GM18511 (cell line): Measurements from ENCODE around the gene KRTAP9-1.
"Not testable (repeated sequence)": the region's sequence is repeated elsewhere in the genome, so short reads cannot be mapped to it uniquely, and the experiment has no call there.

Experiments used
- ATAC-seq: cut with Tn5 transposase; IDR thresholded peaks from one replicate; pipeline ENCODE4 v1.9.1; 2021; ENCODE audit warnings: mild to moderate bottlenecking, moderate library complexity; ENCODE audit not compliant: unreplicated experiment

The KRTAP9-1 gene, protein sequence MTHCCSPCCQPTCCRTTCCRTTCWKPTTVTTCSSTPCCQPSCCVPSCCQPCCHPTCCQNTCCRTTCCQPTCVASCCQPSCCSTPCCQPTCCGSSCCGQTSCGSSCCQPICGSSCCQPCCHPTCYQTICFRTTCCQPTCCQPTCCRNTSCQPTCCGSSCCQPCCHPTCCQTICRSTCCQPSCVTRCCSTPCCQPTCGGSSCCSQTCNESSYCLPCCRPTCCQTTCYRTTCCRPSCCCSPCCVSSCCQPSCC

DNA sequence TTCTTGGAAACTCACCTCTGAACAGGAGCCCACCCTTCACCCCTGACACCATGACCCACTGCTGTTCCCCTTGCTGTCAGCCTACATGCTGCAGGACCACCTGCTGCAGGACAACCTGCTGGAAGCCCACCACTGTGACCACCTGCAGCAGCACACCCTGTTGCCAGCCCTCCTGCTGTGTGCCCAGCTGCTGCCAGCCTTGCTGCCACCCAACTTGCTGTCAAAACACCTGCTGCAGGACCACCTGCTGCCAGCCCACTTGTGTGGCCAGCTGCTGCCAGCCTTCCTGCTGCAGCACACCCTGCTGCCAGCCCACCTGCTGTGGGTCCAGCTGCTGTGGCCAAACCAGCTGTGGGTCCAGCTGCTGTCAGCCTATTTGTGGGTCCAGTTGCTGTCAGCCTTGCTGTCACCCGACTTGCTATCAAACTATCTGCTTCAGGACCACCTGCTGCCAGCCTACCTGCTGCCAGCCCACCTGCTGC is at the start of gene KRTAP9-1:
KRTAP9-1 (plus strand) TSS at position 51 of the 482 bp plus-strand sequence; CDS start at position 51, 0 bp downstream.
- ATAC-seq: not testable (repeated sequence)

DNA sequence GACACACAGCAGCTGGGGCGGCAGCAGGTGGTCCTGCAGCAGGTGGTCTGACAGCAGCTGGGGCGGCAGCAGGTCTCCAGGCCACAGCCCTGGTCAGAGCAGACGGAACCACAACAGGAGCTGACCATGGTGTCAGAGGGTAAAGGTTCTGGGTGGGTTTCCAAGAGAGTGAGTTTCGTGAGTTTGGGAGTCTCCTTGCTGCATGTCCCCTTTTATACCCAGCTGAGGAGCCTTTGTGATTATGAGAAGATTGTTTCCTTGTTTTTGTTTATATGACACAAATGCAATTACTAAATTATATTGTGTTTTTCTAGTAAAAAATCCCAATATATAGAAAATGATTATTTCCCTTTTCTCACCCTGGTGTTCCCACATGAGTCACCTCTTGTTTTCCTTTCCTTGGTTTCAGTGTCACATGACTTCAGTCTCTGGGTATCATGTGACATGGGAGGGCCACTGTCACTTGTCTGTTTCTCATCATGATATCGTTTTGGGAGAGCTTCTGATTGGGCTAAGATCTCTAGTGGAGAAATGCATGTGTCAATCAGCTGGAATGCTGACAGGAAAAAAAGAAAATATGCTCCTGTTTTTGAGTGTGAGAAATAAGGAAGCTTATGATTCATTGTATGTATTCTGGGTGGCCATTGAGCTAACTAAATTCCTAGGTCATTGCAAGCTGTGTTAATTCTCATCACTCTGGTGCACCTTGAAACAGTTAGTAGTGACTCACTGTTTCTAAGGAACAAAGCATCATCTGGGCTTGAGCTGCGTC is 49.1 kb upstream of the KRTAP9-1 start, which contains the start of gene KRTAP4-6:
KRTAP4-6 (minus strand) TSS at position 185 of the 772 bp plus-strand sequence; CDS start at position 128, 57 bp downstream.
- ATAC-seq: no peak

DNA sequence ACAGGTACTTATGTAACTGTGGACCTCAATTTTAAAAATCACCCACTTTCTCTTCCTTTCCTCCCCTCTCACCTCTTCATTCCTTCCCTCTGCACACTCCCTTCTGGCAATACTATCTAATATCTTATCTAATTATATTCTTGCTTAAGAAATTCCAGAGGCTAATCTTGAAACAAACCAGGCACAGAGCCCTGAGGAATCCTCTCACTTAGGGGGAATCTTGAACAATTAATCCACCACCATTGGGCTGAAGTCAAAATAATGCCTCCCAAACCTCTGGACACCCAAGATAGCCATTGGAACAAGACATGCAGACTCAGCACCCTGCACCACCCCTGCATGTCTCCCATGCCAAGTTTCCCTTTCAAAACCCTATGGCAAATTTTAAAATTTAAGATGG is 48.3 kb upstream of the KRTAP9-1 start:
- no peak for ATAC-seq

DNA sequence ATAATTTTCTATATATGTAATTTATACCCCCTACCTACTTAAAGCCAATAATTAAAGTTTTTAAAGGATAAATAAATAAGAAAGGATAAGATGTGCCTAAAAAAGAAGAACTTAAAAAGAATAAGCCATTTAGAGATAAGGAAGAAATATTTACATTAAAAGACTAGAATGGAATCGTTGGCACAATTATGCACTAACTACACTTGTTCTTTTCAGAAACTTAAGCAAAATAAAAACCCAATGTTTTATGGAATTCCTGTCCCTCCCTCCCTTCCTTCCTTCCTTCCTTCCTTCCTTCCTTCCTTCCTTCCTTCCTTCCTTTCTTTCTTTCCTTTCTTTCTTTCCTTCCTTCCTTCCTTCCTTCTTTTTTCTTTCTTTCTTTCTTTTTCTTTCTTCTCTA is 44.8 kb upstream of the KRTAP9-1 start:
- ATAC-seq: no peak

DNA sequence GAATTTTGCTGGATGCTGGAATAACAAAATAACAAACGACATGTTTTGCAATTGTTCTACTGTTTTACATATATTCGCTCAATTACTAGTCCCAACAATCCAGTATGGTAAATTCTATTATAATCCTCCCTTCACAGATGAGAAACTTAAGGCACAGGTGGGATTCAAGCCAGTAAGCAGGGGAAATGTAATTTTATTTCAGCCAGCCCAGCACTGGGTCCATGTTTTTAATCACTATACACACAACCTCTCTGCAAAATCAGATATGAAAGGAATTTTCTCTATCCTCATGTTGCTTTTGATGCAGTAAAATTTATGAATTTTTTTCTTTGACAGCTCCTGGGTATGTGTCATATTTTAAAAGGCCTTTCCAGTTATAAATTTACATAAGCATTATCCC is 44.4 kb upstream of the KRTAP9-1 start:
- ATAC-seq: no peak

DNA sequence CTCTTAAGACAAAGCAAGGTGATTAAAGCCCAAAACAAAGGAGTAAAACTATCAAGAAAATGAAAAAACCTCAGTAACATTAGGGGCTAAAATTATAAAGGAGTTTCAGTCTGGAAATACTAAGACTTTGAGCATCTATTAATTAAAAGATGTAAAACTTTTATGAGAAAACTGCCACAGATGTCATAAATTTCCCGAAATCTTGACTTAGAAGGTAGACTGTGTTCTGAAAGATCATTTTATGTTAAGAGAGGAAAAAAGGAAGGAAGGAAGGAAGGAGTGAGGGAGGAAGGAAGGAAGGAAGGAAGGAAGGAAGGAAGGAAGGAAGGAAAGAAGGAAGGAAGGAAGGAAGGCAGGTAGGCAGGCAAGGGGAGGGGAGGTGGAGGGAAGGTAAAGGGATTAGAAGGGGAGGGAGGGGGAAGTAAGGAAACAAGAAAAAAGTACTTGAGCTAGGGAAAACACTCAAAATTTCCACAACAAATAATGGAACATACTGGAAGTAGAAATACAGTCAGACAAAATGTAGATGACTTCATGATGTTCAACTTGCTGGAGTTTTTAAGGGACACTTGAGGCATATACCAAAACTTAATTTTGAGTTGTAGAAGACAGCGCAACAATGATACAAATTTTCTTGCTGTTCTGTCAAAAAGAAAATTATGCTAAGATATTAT is 42.0 kb upstream of the KRTAP9-1 start:
- no peak for ATAC-seq

DNA sequence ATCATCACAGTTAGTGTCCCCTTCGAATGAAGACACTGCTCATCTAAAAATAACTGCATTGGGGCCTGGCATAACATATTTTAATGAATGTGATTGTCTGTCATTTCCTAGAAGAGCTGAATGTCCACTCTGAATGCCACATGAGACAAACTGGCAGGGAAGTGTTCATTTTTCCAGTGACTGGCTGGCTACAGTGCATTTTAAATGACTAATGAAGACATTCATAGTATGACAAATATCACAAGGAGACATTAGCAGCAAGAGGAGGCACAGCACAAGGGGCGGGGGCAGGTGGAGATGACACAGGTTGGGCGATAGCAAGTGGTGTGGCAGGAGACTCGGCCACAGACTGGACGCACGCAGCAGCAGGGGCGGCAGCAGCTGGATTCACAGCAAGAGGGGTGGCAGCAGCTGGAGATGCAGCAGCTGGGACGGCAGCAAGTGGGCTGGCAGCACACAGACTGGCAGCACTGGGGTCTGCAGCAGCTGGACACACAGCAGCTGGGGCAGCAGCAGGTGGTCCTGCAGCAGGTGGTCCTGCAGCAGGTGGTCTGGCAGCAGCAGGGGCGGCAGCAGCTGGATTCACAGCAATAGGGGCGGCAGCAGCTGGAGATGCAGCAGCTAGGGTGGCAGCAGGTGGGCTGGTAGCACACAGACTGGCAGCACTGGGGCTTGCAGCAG is 40.6 kb upstream of the KRTAP9-1 start:
- ATAC-seq: not testable (repeated sequence)

DNA sequence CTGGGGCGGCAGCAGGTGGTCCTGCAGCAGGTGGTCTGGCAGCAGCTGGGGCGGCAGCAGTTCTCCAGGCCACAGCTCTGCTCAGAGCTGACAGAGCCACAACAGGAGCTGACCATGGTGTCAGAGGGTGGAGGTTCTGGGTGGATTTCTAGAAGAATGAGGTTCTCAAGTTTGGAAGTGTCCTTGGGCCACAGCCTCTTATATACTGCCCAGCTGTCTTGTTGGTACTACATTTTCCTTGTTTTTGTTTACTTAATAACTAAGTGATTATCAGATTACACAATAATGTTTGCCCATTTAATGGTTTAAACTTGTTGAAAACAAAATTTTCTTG is 40.1 kb upstream of the KRTAP9-1 start, which contains the start of gene KRTAP4-5:
KRTAP4-5 (minus strand) TSS at position 174 of the 334 bp plus-strand sequence; CDS start at position 116, 58 bp downstream.
- ATAC-seq: no peak

DNA sequence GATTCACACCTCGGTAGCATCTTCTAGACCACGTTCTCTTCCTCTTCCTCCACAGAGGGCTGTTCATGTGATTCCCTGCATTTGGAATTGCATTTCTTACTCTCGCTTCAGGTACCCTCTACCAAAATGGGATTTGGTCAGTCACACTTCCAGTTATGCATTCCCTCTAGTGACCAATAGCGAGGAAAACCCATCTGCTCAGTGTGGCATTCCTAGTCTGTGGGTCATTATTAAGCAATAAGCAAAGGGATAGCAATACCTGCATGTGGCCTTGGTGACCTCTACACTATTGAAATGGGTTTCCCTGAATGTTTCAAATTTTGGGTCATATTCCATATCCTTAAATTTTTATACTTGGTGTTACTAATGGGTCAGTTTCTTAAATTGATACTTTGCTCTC is 39.7 kb upstream of the KRTAP9-1 start:
- no peak for ATAC-seq

DNA sequence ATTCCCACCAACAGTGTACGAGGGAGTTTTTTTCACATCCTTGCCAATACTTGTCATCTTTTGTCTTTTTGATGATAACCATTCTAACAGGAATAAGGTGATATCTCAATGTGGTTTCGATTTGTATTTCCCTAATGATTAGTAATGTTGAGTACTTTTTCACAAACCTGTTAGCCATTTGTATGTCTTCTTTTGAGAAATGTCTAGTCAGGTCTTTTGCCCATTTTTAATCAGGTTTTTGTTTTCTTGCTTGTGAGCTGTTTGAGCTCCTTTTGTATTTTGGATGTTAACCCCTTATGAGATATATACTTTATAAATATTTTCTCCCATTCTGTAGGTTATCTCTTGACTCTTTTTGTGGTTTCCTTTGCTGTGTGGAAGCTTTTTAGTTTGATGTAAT is 38.2 kb upstream of the KRTAP9-1 start:
- no peak for ATAC-seq

DNA sequence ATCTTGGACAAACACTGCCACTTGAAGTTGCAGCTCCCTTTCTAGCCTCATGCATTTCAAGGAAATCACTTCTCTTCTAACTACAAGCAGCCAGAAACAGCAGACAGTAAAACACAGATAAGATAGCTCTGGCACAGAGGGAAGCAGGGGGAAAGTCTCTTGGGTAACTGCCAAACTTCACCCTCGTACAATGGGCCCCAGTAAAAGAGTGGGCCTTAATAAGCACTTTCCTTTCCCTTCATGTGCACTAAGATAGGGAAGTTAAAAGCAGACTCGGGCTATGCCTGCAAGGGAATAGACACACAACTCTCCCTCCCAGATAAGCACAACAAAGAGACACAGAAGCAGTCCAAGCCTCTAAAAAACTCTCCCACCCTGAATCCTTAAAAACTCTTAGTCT is 35.8 kb upstream of the KRTAP9-1 start:
- ATAC-seq: no peak

DNA sequence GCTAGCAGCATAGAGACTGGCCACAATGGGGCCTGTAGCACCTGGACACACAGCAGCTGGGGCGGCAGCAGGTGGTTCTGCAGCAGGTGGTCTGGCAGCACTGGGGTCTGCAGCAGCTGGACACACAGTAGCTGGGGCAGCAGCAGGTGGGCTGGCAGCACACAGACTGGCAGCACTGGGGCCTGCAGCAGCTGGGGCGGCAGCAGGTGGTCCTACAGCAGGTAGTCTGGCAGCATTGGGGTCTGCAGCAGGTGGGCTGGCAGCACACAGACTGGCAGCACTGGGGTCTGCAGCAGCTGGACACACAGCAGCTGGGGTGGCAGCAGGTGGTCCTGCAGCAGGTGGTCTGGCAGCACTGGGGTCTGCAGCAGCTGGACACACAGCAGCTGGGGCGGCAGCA is 29.5 kb upstream of the KRTAP9-1 start:
- not testable (repeated sequence) for ATAC-seq

DNA sequence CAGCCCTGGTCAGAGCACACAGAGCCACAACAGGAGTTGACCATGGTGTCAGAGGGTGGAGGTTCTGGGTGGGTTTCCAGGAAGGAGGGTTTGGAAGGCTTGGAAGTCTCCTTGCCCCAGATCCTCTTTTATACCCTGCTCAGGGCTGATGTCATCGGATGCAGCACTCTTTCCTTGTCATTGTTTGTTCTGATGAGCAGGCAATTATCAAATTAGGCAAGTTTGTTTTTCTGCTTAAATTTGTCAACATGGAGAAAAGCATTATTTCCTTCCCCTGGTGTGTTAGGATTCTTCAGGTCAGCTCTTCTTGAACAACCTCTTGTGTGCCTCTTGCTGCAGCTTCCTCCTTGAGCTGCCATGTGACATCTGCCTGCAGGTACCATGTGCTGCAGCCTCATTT is 29.0 kb upstream of the KRTAP9-1 start, which contains the start of gene KRTAP4-4:
KRTAP4-4 (minus strand) TSS at position 101 of the 400 bp plus-strand sequence; CDS start at position 44, 57 bp downstream.
- no peak for ATAC-seq

DNA sequence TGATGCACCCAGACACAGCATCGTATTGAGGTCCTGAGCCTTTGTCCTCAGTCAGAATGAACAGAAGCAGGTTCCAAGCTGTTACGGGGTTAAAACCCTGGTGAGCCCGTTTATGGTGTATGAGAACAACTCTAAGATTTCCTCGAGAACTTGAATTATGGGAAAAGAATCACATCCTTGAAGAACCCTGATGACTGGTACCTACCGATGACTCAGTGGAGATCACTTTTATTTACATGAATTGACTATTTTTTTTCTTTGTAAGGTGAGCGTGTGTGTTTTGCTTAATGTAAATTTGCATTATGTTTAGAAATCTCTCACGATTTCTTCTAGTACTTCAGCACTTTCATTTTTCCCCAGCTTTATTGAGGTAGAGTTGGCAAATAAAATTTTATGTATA is 25.9 kb upstream of the KRTAP9-1 start:
- no peak for ATAC-seq

DNA sequence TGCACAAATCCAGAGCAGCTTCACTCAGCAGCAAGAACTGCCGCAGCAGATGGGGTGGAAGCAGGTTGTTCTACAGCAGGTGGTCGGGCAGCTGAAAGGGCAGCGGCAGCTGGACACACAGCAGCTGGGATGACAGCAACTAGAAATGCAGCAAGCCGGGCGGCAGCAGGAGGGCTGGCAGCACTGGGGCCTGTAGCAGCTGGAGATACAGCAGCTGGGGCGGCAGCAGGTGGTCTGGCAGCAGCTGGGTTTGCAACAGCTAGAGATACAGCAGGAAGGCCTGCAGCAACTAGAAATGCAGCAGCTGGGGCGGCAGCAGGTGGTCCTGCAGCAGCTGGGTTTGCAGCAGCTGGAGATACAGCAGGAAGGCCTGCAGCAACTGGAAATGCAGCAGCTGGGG is 22.1 kb upstream of the KRTAP9-1 start:
- ATAC-seq: no peak

DNA sequence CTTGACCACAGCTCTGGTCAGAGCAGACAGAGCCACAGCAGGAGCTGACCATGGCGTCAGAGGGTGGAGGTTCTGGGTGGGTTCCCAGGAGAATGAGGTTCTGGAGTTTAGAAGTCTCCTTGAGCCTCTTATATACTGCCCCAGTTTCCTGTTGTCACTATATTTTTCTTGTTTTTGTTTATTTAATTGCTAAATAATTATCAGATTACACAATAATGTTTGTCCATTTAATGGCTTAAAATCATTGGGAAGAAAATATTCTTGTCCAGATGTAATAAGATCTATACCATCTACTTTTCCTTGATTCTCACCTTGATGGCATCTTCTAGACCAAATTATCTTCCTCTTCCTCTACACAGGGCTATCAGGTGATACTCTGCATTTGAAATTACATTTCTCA is 21.6 kb upstream of the KRTAP9-1 start, which contains the start of gene KRTAP4-3:
KRTAP4-3 (minus strand) TSS at position 101 of the 400 bp plus-strand sequence; CDS start at position 52, 49 bp downstream.
- ATAC-seq: no peak

DNA sequence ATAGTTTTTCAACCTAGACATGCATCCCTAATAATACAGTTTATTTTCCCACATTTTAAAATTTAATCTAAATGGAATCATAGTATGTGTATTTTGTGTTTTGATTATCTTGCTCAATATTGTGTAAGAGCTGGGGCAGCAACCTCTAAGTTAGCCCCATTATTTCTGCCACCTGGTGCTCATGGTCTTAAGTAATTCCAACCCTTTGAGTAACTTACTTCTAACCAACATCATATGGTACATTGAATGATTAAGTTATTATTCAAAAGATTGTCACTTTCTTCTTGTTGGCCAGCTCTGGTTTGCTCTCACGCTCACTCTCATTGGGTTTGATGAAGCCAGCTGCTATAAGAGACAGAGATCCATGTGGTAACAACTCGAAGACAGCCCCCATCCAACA is 17.8 kb upstream of the KRTAP9-1 start:
- ATAC-seq: no peak

DNA sequence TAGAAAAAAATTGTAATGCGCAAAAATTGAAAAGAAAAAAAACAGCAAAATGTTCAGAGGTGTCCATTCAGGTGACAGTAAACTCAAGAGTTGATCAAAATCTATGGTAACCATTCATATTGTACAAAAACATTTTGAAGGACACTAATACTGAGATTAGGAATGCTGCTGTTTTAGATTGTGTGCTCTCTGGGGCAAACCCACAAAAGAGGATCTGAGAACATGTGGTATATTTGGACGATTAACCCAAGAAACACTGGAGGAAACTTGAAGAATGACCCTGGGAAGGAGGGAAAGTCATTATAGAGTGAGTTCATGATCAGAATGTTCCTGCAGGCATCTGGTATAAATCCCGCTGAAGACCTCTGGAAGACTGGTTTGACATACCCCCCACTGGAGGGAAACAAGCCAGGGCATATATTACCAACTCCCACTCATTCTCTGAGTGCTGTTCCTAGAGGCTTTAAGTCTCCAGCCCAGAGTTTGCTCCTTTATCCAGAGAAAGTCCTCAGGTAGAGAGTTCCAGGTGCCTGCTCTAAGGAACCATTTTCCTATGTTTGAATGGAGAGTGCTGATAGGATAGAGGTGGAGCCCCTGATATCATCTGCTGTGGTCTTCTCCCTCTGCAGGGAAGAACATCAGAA is 12.8 kb upstream of the KRTAP9-1 start:
- ATAC-seq: no peak

DNA sequence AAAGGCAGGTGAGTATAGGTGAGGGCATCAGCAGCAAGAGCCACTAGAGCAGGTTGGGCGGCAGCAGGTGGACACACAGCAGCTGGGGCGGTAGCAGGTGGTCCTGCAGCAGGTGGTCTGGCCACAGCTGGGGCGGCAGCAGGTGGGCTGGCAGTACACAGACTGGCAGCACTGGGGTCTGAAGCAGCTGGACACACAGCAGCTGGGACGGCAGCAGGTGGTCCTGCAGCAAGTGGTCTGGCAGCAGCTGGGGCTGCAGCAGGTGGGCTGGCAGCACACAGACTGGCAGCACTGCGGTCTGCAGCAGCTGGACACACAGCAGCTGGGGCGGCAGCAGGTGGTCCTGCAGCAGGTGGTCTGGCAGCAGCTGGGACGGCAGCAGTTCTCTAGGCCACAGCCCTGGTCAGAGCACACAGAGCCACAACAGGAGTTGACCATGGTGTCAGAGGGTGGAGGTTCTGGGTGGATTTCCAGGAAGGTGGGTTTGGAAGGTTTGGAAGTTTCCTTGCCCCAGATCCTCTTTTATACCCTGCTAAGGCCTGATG is 11.9 kb upstream of the KRTAP9-1 start, which contains the start of gene KRTAP4-2:
KRTAP4-2 (minus strand) TSS at position 495 of the 545 bp plus-strand sequence; CDS start at position 438, 57 bp downstream.
- no peak for ATAC-seq

DNA sequence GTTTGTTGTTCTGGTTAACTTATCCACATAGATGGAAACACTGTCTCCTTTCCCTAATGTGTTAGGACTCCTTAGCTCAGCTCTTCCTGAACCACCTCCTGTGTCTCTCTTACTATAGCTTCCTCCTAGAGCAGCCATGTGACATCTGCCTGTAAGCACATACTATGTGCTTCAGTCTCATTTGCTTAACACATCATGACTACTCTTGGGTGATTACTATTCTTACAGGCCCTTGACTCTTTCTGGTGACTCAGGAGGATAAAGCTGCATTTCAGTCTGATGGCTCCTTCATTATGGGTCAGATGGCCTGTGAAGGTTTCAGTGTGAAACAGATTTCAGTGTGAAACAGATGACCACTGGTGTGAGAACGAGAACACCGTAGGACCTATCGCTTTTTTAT is 11.3 kb upstream of the KRTAP9-1 start:
- ATAC-seq: no peak
